Neural cell (in vitro differentiated cells): ENCODE results near the gene HIVEP3. TPM values are rescaled to one million over a fixed set of nuclear protein-coding genes. Genes with fewer than 3 reads are reported as not detected.

Experiments
- H2AFZ ChIP-seq: fragments of 200-600, 300-800 bp; sonication (generic), shearing (Covaris generic); 2 replicates; pipeline ENCODE4 v1.6.0; 2014; ENCODE audit warnings: low read depth, mild to moderate bottlenecking, antibody characterized with exemption, low read length, moderate library complexity
- H3F3A ChIP-seq: fragments of 200-600 bp; shearing (Covaris generic); 2 replicates; pipeline ENCODE4 v1.6.1; 2016; ENCODE audit warnings: mild to moderate bottlenecking, moderate library complexity, mixed read lengths, antibody characterized with exemption, low read length; ENCODE audit not compliant: insufficient read depth, poor library complexity, severe bottlenecking
- H3K27ac ChIP-seq: fragments of 200-600, 300-800 bp; sonication (generic), shearing (Covaris generic); 2 replicates; pipeline ENCODE4 v1.5.1; 2014; ENCODE audit warnings: mild to moderate bottlenecking, low read length, moderate library complexity
- H3K27me3 ChIP-seq: fragments of 300-800, 200-600 bp; sonication (generic), shearing (Covaris generic); 2 replicates; pipeline ENCODE4 v1.6.0; 2014; ENCODE audit warnings: mild to moderate bottlenecking, low read depth, low read length, moderate library complexity; ENCODE audit not compliant: insufficient read depth
- H3K36me3 ChIP-seq: fragments of 300-800, 200-600 bp; sonication (generic), shearing (Covaris generic); 2 replicates; pipeline ENCODE4 v1.5.1; 2014; ENCODE audit warnings: mild to moderate bottlenecking, antibody characterized with exemption, low read length, moderate library complexity; ENCODE audit not compliant: insufficient read depth
- H3K4me2 ChIP-seq: fragments of 300-800, 200-600 bp; sonication (generic), shearing (Covaris generic); 2 replicates; pipeline ENCODE4 v1.6.0; 2014; ENCODE audit warnings: mild to moderate bottlenecking, low read length
- H3K4me3 ChIP-seq: fragments of 300-800, 200-600 bp; sonication (generic), shearing (Covaris generic); 2 replicates; pipeline ENCODE4 v1.5.1; 2014; ENCODE audit warnings: mild to moderate bottlenecking, low read length, moderate library complexity
- H3K79me2 ChIP-seq: fragments of 200-600 bp; shearing (Covaris generic); replicated peaks from 2 replicates; pipeline ENCODE4 v1.6.0; 2014; ENCODE audit warnings: mild to moderate bottlenecking, low read length, moderate library complexity; ENCODE audit not compliant: insufficient read depth
- H3K9ac ChIP-seq: fragments of 300-800, 200-600 bp; sonication (generic), shearing (Covaris generic); 2 replicates; pipeline ENCODE4 v1.6.1; 2016; ENCODE audit warnings: mild to moderate bottlenecking, low read length, mixed read lengths
- H3K9me2 ChIP-seq: fragments of 200-600 bp; shearing (Covaris generic); 2 replicates; pipeline ENCODE4 v1.6.1; 2016; ENCODE audit warnings: mild to moderate bottlenecking, low read length, mixed read lengths; ENCODE audit not compliant: insufficient read depth
- H3K9me3 ChIP-seq: fragments of 200-600, 300-800 bp; sonication (generic), shearing (Covaris generic); 2 replicates; pipeline ENCODE4 v1.6.1; 2016; ENCODE audit warnings: mild to moderate bottlenecking, mixed run types, low read length, moderate library complexity, mixed read lengths
- H4K20me1 ChIP-seq: fragments of 200-600 bp; shearing (Covaris generic); 2 replicates; pipeline ENCODE4 v1.6.1; 2016; ENCODE audit warnings: mild to moderate bottlenecking, mixed run types; ENCODE audit not compliant: insufficient read depth
- EP300 ChIP-seq: fragments of 450-650 bp; conservative IDR thresholded peaks from 2 replicates; pipeline ENCODE4 v1.6.1; 2014; ENCODE audit warnings: antibody characterized with exemption, mild to moderate bottlenecking, moderate library complexity; ENCODE audit not compliant: poor library complexity, severe bottlenecking
- EZH2 ChIP-seq: fragments of 200-600, 300-800 bp; shearing (Covaris generic), sonication (generic); IDR thresholded peaks from 2 replicates; pipeline ENCODE4 v1.6.1; 2014; ENCODE audit warnings: antibody characterized with exemption, low read length, borderline replicate concordance, mild to moderate bottlenecking; ENCODE audit not compliant: insufficient read depth, poor library complexity, severe bottlenecking
- MXI1 ChIP-seq: fragments of 450-650 bp; conservative IDR thresholded peaks from 2 replicates; pipeline ENCODE4 v1.6.1; 2014; ENCODE audit warnings: antibody characterized with exemption, mild to moderate bottlenecking; ENCODE audit not compliant: poor library complexity, severe bottlenecking
- POLR2AphosphoS5 ChIP-seq: IDR thresholded peaks from 2 replicates; pipeline ENCODE4 v1.6.1; 2012
- RAD21 ChIP-seq: fragments of 450-650 bp; conservative IDR thresholded peaks from 2 replicates; pipeline ENCODE4 v1.6.1; 2014; ENCODE audit warnings: antibody characterized with exemption, mild to moderate bottlenecking, moderate library complexity
- SMC3 ChIP-seq: fragments of 450-650 bp; conservative IDR thresholded peaks from 2 replicates; pipeline ENCODE4 v1.6.1; 2014; ENCODE audit warnings: antibody characterized with exemption, mild to moderate bottlenecking, moderate library complexity; ENCODE audit not compliant: poor library complexity
- TAF1 ChIP-seq: IDR thresholded peaks from 2 replicates; pipeline ENCODE4 v1.6.1; 2012; ENCODE audit warnings: low read depth
- polyA plus RNA-seq: library from polyadenylated mRNA; depleted of rRNA; stranded (reverse); fragments of >200 nt; gene quantifications from 2 replicates; pipeline ENCODE4 v1.2.3, GENCODE V29; 2014
- TF ChIP-seq, protein P1 (sequence below): fragments of 450-650 bp; IDR thresholded peaks from 2 replicates; pipeline ENCODE4 v1.5.1; 2014; ENCODE audit warnings: antibody characterized with exemption, mild to moderate bottlenecking, moderate library complexity; ENCODE audit not compliant: poor library complexity, severe bottlenecking
- TF ChIP-seq, protein P2 (sequence below): IDR thresholded peaks from 2 replicates; pipeline ENCODE4 v1.6.1; 2012; ENCODE audit warnings: borderline replicate concordance

Gene HIVEP3
- polyA plus RNA-seq, 1 donor from 2014 or later: 2.6 TPM

DNA sequence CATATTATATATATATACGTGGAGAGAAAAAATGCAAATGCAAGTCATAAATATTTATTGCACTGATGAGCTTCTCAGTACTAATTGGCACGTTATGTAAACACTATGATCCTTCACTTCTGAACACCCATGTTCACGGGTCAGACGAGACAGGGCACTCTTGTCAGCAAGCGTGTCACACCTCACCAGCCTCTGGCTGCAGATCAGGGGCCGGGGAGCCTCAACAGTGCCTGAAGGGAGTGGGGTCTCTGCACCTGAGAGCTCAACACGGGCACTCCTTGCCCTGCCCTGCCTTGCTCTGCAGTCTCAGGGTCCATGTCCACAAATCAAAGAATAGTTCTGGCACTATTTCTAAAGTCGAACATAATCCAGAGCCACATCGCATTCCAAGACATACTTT is 409 bp upstream of the HIVEP3 start:
- peaks cover 5% of the 10 kb centered on the region for H3F3A ChIP-seq
- peak overlapping the region; percentile 59 for H3K4me2 ChIP-seq
- H3K9me3 ChIP-seq: peaks cover 2% of the 10 kb centered on the region
- peak overlapping the region; percentile 93 for H3K27ac ChIP-seq
- no peaks in the 10 kb centered on the region for H3K9me2 ChIP-seq
- peak overlapping the region; percentile 76 for H3K4me3 ChIP-seq
- peak overlapping the region; percentile 90 for H3K9ac ChIP-seq
- TF ChIP-seq RAD21: no peak
- TF ChIP-seq, protein P1, sequence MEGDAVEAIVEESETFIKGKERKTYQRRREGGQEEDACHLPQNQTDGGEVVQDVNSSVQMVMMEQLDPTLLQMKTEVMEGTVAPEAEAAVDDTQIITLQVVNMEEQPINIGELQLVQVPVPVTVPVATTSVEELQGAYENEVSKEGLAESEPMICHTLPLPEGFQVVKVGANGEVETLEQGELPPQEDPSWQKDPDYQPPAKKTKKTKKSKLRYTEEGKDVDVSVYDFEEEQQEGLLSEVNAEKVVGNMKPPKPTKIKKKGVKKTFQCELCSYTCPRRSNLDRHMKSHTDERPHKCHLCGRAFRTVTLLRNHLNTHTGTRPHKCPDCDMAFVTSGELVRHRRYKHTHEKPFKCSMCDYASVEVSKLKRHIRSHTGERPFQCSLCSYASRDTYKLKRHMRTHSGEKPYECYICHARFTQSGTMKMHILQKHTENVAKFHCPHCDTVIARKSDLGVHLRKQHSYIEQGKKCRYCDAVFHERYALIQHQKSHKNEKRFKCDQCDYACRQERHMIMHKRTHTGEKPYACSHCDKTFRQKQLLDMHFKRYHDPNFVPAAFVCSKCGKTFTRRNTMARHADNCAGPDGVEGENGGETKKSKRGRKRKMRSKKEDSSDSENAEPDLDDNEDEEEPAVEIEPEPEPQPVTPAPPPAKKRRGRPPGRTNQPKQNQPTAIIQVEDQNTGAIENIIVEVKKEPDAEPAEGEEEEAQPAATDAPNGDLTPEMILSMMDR: no peak
- TF ChIP-seq TAF1: no peak
- TF ChIP-seq SMC3: no peak
- TF ChIP-seq, protein P2, sequence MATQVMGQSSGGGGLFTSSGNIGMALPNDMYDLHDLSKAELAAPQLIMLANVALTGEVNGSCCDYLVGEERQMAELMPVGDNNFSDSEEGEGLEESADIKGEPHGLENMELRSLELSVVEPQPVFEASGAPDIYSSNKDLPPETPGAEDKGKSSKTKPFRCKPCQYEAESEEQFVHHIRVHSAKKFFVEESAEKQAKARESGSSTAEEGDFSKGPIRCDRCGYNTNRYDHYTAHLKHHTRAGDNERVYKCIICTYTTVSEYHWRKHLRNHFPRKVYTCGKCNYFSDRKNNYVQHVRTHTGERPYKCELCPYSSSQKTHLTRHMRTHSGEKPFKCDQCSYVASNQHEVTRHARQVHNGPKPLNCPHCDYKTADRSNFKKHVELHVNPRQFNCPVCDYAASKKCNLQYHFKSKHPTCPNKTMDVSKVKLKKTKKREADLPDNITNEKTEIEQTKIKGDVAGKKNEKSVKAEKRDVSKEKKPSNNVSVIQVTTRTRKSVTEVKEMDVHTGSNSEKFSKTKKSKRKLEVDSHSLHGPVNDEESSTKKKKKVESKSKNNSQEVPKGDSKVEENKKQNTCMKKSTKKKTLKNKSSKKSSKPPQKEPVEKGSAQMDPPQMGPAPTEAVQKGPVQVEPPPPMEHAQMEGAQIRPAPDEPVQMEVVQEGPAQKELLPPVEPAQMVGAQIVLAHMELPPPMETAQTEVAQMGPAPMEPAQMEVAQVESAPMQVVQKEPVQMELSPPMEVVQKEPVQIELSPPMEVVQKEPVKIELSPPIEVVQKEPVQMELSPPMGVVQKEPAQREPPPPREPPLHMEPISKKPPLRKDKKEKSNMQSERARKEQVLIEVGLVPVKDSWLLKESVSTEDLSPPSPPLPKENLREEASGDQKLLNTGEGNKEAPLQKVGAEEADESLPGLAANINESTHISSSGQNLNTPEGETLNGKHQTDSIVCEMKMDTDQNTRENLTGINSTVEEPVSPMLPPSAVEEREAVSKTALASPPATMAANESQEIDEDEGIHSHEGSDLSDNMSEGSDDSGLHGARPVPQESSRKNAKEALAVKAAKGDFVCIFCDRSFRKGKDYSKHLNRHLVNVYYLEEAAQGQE: no peak
- TF ChIP-seq EZH2: no peak
- TF ChIP-seq MXI1: no peak
- H3K27me3 ChIP-seq: no peaks in the 10 kb centered on the region
- H2AFZ ChIP-seq: no peak overlapping the region
- H4K20me1 ChIP-seq: no peaks in the 10 kb centered on the region
- no peaks in the 10 kb centered on the region for H3K36me3 ChIP-seq
- peaks cover 24% of the 10 kb centered on the region for H3K79me2 ChIP-seq

DNA sequence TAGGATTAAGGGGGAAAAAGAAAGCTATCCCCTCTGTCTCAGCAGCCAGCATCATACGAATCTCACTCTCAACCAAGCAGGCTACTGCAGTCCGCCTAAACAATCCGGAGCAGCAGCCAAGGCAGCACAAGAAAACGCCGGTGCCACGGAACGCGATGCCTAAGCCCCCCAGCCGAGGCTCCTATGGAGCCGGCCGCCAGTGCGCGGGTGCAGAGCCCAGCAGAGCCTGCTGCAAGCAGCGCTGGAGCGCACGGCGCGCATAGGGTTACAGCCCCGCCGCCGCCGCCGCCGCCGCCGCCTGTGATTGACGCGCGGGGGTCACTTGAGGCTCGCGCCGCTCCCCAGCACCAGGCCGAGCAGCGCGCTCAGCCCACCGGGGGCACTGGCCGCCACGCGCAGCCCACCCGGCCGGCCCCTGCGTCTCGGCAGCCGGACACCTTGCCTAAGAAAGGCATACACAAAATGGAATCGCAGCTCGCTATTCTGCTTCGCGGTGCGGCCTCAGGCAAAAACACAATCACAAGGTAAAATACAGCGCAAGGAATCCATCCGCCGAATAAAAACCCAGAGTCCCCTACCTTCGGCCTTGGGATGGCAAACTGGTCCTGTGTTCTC is 780 bp downstream of the HIVEP3 start:
- Histone ChIP-seq H3K9me2 (no peaks in the 10 kb centered on the region), H3K27ac (peak overlapping the region; percentile 93), H3K9ac (peak overlapping the region; percentile 90), H3K9me3 (no peaks in the 10 kb centered on the region), H3K4me3 (peak overlapping the region; percentile 76), H3K27me3 (no peaks in the 10 kb centered on the region), H4K20me1 (no peaks in the 10 kb centered on the region), H3K4me2 (peak overlapping the region; percentile 79), H3F3A (peaks cover 5% of the 10 kb centered on the region), H2AFZ (peak overlapping the region; percentile 66), H3K36me3 (no peaks in the 10 kb centered on the region), H3K79me2 (peaks cover 30% of the 10 kb centered on the region)
- TF ChIP-seq MXI1 (no peak), TAF1 (no peak), POLR2AphosphoS5 (peak; percentile 62), EZH2 (no peak), SMC3 (peak; percentile 65), RAD21 (peak; percentile 51), EP300 (peak; percentile 39)
- TF ChIP-seq, protein P1: no peak
- TF ChIP-seq, protein P2: no peak
